Activated naive CD4-positive, alpha-beta T cell treated with Interleukin-2 at 50 U/mL for 16 hours (primary cell): ENCODE data around the gene HCN2.
"Not testable (repeated sequence)": the region's sequence is repeated elsewhere in the genome, so short reads cannot be mapped to it uniquely, and the experiment has no call there.

Experiments
- DNase-seq: peaks from one replicate; pipeline ENCODE4 v3.0.0-alpha.2; 2020

The HCN2 gene

DNA sequence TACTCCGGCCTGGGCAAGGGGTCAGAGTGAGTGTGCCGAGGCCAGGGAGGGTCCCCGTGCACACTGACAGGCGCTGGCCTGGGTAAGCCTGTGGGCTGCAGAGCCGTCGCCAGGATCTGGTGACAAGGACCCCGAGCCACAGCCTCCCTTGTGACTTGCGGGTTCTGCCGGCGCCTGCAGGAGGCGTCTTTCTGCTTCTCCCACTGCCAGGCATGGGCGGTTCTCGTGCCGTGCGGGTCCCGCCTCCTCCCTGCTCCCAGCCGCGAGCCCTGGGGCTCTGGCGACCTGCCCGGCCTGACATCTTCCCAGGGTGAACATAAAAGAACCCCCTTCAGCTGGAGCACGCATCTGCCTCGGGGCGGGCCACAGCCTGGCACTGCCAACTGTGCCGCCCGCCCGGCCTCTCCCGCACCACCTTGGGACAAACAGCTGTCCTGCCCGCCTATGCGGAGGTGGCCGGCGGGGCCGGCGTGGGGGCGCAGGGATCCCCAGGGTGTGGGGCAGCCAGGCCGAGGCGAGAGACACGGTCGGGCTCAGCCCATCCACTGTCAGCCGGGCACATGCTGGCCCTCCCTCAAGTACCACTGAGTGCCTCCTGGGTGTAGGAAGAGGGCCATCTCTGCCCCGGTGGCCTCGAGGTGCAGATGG is 1.5 kb upstream of the HCN2 start:
- DNase-seq: peak; percentile 72

GRCh38 chr19:588741-589692 is 664 bp upstream of the HCN2 start:
- DNase-seq: no peak

DNA sequence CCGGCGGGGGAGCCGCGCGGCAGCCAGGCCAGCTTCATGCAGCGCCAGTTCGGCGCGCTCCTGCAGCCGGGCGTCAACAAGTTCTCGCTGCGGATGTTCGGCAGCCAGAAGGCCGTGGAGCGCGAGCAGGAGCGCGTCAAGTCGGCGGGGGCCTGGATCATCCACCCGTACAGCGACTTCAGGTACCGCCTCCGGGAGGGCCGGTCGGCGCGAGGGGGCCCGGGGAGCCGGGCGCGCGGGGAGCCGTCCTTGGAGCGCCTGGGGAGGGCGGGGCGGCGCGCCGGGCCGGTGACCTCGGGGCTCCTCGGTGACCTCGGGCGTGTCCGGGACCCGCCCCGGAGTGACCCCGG is 690 bp downstream of the HCN2 start:
- DNase-seq: peak; percentile 32

- no peak for DNase-seq
Observed at GRCh38 chr19:590750-591098, 1.0 kb downstream of the HCN2 start.

- no peak for DNase-seq
Observed at GRCh38 chr19:591099-591958, 1.6 kb downstream of the HCN2 start.

GRCh38 chr19:592101-592500 is 2.4 kb downstream of the HCN2 start:
- no peak for DNase-seq

GRCh38 chr19:593055-593454 is 3.4 kb downstream of the HCN2 start:
- no peak for DNase-seq

- DNase-seq: no peak
Observed at GRCh38 chr19:593505-593904, 3.8 kb downstream of the HCN2 start.

DNA sequence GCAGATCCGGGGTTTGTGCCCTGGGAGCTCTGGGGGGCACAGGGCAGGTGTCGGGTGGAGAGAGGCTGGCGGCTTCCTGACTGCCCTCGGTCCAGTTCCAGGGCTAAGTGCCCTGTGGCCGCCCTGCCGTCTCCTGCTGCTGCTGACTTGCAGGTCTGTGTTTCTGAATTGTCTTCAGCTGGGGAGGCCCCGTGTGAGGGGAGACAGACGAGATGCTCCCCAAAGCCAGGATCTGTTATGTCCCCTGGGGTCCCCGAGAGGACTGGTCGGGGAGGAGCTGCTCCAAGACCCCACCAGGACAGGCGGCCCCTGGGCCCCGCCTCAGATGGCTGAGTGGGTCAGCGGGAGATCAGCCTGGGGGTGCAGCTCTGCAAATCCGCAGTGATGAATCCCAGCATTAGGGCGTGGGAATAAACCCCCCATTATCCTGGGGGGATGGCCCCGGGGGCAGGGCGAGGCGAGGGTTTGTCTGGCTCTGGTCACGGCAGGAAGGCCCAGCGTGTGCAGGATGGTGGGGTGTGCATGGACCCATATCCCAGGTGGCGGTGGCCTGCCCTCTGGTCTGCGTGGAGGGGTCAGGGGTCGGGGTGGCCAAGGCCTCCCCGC is 4.7 kb downstream of the HCN2 start:
- no peak for DNase-seq

DNA sequence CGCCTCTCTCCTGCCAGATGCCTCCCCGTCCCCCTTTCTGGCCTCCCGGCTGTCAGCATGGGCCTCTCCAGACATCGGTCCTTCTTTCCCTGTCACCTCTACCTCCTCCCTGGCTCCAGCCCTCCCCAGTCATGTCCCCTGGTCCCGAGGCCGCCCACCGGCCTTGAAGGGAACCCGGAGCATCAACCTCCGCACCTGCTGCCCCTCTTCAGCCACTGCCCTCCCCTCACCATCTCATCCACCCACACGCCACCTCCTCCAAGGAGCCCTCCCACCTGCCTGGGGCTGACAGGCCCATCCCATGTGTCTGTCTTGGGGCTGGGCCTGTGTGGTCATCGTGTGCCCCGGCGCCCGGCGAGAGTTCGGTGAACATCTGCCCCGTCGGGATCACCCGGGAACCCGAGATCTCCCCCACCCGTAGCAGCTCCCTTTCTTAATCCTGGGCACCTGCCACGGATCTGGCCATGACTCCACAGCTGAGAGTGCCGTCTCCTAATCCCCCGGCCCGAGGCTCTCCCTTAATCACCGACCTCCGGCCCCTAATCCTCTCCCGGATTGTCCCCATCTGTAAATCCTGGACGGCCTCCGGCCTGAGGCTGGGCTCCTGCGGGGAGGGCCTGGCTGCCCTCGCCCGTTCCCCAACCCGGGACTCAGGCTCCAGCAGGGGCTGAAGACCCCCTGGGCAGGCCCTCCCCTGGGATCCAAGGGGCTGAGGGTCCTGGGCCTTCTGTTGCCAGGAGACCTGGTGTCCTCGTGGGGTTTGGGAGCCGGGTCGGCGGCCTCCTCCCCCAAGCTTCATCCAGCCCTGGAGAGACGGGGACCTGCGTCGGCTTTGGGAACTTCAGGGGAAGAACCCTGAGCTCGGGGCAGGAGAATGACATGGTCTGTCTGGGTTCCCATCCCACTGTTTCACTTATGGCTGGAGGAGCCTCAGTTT is 5.9 kb downstream of the HCN2 start:
- no peak for DNase-seq

- no peak for DNase-seq
Observed at GRCh38 chr19:596263-596655, 6.6 kb downstream of the HCN2 start.

- DNase-seq: no peak
Observed at GRCh38 chr19:597406-598315, 8.0 kb downstream of the HCN2 start.

DNA sequence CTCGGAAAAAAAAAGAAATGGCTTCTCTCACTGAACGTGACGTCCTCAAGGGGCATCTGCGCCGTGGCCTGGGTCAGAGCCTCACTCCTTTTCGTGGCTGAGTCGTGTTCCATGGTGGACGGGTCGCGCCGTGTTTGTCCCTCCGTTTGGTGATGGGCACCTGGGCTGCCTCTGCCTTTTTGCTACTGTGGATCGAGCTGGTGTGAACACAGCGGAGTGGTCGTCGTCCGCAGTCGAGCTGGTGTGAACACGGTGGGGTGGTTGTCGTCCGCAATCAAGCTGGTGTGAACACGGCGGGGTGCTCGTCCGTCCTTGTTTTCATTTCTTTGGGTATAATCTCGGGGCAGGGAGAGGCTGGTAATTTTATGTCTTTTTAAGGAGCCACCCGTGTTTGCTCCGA is 11.6 kb downstream of the HCN2 start:
- no peak for DNase-seq

DNA sequence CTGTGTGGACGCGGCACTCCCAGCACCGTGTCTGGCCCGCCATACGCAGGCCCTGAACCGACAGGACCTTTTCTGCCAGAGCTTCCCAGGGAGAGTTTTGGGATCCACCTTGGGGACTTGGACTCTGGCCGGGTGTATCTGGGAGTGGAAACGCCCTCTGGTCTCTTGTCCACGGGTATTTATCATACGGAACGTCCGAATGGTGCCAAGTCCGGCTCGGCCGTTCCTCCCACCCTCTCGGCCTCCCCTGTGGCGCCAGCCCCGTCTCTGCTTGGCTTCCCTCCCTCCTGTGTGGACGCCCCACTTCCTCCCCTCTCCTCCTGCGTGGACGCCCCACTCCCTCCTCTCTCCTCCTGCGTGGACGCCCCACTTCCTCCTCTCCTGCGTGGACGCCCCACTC is 12.1 kb downstream of the HCN2 start:
- no peak for DNase-seq

DNA sequence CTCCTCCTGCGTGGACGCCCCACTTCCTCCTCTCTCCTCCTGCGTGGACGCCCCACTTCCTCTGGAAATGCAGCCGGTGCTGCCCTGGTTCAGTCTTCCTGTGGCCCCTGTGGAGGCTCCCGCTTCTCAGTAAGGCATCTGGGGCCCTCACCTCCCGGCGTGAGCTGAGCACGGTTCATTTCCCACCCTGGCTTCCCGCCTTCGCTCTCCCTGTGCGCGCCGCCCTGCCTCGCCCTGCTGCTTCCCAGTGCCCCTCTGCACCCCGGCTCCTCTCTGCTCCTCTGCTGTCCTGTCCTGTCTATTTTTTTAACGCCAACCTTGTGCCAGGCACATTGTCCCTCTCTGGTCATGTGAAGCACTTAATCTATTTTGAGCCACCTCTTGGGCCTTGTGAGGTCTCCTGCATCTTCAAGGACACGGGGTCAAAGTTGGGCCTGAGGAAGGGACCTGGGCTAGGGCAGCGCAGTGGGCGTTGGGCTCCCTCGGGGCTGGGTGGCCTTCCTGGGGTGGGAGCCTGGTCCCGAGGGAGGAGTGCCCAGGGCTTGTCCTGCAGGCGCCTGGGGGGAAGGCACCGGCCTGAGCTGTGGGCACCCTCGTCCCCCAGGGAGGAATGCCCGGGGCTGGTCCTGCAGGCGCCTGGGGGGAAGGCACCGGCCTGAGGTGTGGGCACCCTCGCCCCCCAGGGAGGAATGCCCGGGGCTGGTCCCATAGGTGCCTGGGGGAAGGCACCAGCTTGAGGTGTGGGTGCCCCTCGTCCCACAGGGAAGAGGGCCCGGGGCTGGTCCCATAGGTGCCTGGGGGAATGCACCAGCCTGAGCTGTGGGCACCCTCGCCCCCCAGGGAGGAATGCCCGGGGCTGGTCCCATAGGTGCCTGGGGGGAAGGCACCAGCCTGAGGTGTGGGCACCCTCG is 13.0 kb downstream of the HCN2 start:
- no peak for DNase-seq

- not testable (repeated sequence) for DNase-seq
Observed at GRCh38 chr19:603302-603639, 13.6 kb downstream of the HCN2 start.

DNA sequence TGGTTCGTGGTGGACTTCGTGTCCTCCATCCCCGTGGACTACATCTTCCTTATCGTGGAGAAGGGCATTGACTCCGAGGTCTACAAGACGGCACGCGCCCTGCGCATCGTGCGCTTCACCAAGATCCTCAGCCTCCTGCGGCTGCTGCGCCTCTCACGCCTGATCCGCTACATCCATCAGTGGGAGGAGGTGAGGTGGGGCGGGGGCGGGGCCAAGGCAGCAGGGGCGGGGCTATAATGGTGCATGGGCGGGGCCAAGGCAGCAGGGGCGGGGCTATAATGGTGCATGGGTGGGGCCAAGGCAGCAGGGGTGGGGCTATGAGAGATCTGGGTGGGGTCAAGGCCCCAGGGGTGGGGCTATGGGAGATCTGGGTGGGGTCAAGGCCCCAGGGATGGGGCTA is 14.1 kb downstream of the HCN2 start:
- DNase-seq: not testable (repeated sequence)

GRCh38 chr19:604355-604754 is 14.7 kb downstream of the HCN2 start:
- DNase-seq: peak; percentile 14

- DNase-seq: not testable (repeated sequence)
Observed at GRCh38 chr19:605061-605971, 15.6 kb downstream of the HCN2 start.
